Measurements from ENCODE around the gene ZNF787.
"Not testable (repeated sequence)": the region's sequence is repeated elsewhere in the genome, so short reads cannot be mapped to it uniquely, and the experiment has no call there.

Gene ZNF787

GRCh38 chr19:56110515-56111448, 10.3 kb downstream of the ZNF787 start:
- Mint-ChIP-seq H3K9me3 (no peaks in the 10 kb centered on the region), H3K27me3 (no peaks in the 10 kb centered on the region), H3K4me3 (peak overlapping the region; percentile 80 to 87), H3K27ac (peak overlapping the region; percentile 88), H3K36me3 (peaks cover 27 to 48% of the 10 kb centered on the region in 2 donors), H3K4me1 (peaks cover 72 to 97% of the 10 kb centered on the region in 2 donors)
- no peak for DNase-seq
- peak in 1 of 2 donors; percentile 19 for ATAC-seq (replicated peaks)

DNA sequence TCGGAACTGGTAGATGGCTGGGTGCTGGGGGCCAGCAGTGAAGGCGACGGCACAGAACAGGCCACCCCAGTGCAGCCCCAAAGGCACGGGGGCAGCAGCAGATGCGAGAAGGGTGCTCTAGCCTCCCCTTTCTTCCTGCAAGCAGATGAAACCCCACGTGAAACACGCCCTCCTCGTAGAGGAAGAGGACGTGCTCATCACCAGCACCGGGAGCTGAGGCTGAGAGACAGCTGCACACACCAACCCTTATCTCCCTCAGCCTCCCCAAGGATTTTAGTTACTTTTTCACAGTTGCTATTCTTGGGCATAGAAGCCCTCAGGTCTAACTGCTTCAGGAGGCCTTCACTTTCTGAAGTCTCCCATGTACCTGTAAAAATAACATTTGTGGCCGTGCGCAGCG, 11.9 kb downstream of the ZNF787 start:
- no peaks in the 10 kb centered on the region for H3K9me3 Mint-ChIP-seq
- H3K36me3 Mint-ChIP-seq = peaks cover 22 to 41% of the 10 kb centered on the region in 2 donors
- peak overlapping the region; percentile 9 for H3K27ac Mint-ChIP-seq
- H3K4me1 Mint-ChIP-seq = peaks cover 72 to 96% of the 10 kb centered on the region in 2 donors
- H3K27me3 Mint-ChIP-seq = no peaks in the 10 kb centered on the region
- no peak for ATAC-seq (replicated peaks)
- no peak for DNase-seq
- H3K4me3 Mint-ChIP-seq = peak overlapping the region in 1 of 2 donors; percentile 36

GRCh38 chr19:56108447-56109195, 12.5 kb downstream of the ZNF787 start:
- H3K9me3 Mint-ChIP-seq = no peaks in the 10 kb centered on the region

DNA sequence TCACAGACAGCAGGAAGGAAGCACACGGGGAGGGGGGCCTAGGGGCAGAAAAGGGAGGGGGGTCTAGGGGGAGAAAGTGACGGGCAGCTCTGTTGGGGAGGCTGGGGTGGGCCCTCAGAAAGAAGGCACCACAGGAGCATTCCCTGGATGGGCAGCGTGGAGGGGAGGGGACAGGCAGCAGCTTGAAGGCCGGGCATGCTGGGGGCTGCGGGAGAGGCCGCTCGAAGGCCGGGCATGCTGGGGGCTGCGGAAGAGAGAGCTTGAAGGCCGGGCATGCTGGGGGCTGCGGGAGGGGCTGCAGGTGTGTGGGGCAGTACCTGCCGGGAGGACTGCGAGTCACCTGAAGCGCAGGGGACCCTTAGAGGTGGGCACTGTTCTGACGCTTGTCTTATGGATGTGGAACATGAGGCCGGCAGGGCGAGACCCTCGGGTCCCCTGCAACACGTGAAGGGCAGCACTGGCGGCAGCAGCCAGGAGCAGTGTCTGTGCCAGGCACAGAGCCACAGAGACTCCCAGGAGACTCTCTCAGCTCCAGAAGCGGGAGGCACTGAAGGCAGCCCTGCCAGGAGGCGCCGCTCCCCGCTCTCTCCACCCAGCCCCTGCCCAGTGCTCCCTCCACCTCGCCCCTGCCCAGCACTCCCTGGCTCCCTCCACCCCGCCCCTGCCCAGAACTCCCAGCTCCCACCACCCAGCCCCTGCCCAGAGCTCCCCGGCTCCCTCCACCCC, 13.3 kb downstream of the ZNF787 start:
- Mint-ChIP-seq H3K9me3 (no peaks in the 10 kb centered on the region), H3K4me3 (peak overlapping the region in 1 of 2 donors; percentile 44), H3K4me1 (peaks cover 62 to 87% of the 10 kb centered on the region in 2 donors), H3K27me3 (no peaks in the 10 kb centered on the region), H3K36me3 (peaks cover 18 to 31% of the 10 kb centered on the region in 2 donors), H3K27ac (peak overlapping the region; percentile 20)
- no peak for DNase-seq
- ATAC-seq (replicated peaks) = no peak

More at GRCh38 chr19:56108447-56109195, 12.5 kb downstream of the ZNF787 start:
- Mint-ChIP-seq H3K4me3 (peak overlapping the region; percentile 41 to 67), H3K36me3 (peaks cover 22 to 37% of the 10 kb centered on the region in 2 donors), H3K27ac (peak overlapping the region; percentile 73), H3K4me1 (peaks cover 67 to 90% of the 10 kb centered on the region in 2 donors), H3K27me3 (no peaks in the 10 kb centered on the region)
- ATAC-seq (replicated peaks) (no peak), DNase-seq (no peak)

GRCh38 chr19:56106993-56107392, 14.1 kb downstream of the ZNF787 start:
- H3K27me3 Mint-ChIP-seq = no peaks in the 10 kb centered on the region
- DNase-seq = no peak
- ATAC-seq (replicated peaks) = no peak
- peaks cover 60 to 84% of the 10 kb centered on the region in 2 donors for H3K4me1 Mint-ChIP-seq
- peaks cover 18 to 29% of the 10 kb centered on the region in 2 donors for H3K36me3 Mint-ChIP-seq
- peak overlapping the region; percentile 82 for H3K27ac Mint-ChIP-seq
- peak overlapping the region in 1 of 2 donors; percentile 80 for H3K4me3 Mint-ChIP-seq
- no peaks in the 10 kb centered on the region for H3K9me3 Mint-ChIP-seq

DNA sequence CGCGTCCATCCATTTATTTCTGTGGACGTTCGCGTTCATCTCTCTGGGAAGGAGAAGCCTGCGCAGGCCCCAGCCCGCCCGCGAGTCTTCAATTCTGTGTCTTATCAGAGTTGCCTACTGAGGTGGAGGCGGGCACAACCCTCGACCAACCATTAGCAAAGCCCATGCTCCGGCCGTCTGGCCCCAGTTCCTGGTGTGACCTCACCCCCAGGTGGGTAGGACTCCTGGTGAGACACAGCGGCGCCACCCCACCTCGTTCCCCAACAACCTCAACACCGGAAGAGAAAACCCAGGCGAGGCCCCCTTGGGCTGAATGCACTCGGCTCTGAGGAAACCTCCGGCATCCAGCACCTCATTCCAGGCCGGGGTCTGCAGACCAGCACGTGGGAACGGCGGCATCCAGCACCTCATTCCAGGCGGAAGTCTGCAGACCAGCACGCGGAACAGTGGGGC, 14.7 kb downstream of the ZNF787 start:
- no peak for ATAC-seq (replicated peaks)
- no peaks in the 10 kb centered on the region for H3K27me3 Mint-ChIP-seq
- peaks cover 56 to 78% of the 10 kb centered on the region in 2 donors for H3K4me1 Mint-ChIP-seq
- H3K9me3 Mint-ChIP-seq = no peaks in the 10 kb centered on the region
- DNase-seq = no peak
- peak overlapping the region; percentile 74 to 80 for H3K4me3 Mint-ChIP-seq
- peak overlapping the region; percentile 82 for H3K27ac Mint-ChIP-seq
- peaks cover 21 to 35% of the 10 kb centered on the region in 2 donors for H3K36me3 Mint-ChIP-seq

DNA sequence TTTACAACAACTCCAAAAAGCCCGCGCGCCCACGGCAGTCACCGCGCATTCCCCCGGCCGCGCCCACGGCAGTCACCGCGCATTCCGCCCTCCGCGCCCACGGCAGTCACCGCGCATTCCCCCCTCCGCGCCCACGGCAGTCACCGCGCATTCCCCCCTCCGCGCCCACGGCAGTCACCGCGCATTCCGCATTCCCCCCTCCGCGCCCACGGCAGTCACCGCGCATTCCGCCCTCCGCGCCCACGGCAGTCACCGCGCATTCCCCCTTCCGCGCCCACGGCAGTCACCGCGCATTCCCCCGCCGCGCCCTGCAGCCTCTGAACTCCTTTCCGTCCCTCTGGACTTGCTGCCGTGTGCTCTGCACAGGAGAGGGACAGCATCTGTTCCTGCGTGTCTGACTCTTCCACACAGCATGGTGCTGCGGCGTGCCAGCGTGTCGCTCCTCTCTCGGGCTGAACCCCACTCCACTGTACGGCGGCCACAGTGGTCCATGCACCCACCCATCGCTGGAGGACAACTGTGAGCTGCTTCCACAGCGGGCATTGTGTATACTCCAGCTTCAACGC, 15.2 kb downstream of the ZNF787 start:
- H3K27me3 Mint-ChIP-seq; ATAC-seq (replicated peaks); H3K9me3 Mint-ChIP-seq; DNase-seq: not testable (repeated sequence)
- Mint-ChIP-seq H3K4me3 (peak overlapping the region; percentile 74 to 80), H3K36me3 (peaks cover 26 to 40% of the 10 kb centered on the region in 2 donors), H3K4me1 (peaks cover 52 to 73% of the 10 kb centered on the region in 2 donors), H3K27ac (peak overlapping the region; percentile 82)

DNA sequence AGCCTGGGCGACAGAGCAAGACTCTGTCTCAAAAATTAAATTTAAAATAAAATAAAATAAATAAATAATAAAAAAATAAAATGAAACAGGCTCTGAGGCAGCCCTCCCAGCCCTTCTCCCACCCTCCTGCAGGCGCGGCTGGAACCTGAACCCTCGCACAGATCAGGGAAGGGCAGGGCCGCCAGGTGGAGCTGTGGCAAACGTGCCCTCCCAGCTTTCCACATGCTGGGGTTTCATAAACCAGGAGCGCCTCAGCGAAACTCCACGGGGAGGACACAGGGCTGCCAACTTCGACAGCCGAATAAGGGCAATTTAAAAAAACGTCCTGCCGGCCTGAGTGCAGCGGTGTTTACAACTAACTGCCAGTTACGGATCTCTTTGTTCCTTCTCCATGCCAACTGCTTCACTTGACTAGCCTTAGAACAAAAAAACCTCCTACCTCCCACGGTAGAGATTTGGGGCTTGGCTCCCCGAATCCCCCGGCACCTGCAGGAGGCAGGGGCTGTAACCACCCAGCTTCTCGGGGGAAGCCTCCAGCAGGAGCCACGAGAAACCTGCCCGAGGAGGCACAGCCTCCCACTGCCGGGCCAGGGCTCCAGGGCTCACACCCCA, 15.9 kb downstream of the ZNF787 start:
- Mint-ChIP-seq H3K27ac (peak overlapping the region; percentile 92), H3K27me3 (no peaks in the 10 kb centered on the region), H3K4me3 (peak overlapping the region; percentile 70 to 71), H3K36me3 (peaks cover 30 to 47% of the 10 kb centered on the region in 2 donors), H3K4me1 (peaks cover 46 to 66% of the 10 kb centered on the region in 2 donors), H3K9me3 (no peaks in the 10 kb centered on the region)
- ATAC-seq (replicated peaks) = peak; percentile 77 to 78
- peak; percentile 22 for DNase-seq

GRCh38 chr19:56104423-56104822, 16.7 kb downstream of the ZNF787 start:
- ATAC-seq (replicated peaks) (no peak), DNase-seq (no peak)
- Mint-ChIP-seq H3K36me3 (peaks cover 36 to 53% of the 10 kb centered on the region in 2 donors), H3K4me1 (peaks cover 48 to 61% of the 10 kb centered on the region in 2 donors), H3K27ac (peak overlapping the region; percentile 42), H3K27me3 (no peaks in the 10 kb centered on the region), H3K9me3 (no peaks in the 10 kb centered on the region), H3K4me3 (no peak overlapping the region)

DNA sequence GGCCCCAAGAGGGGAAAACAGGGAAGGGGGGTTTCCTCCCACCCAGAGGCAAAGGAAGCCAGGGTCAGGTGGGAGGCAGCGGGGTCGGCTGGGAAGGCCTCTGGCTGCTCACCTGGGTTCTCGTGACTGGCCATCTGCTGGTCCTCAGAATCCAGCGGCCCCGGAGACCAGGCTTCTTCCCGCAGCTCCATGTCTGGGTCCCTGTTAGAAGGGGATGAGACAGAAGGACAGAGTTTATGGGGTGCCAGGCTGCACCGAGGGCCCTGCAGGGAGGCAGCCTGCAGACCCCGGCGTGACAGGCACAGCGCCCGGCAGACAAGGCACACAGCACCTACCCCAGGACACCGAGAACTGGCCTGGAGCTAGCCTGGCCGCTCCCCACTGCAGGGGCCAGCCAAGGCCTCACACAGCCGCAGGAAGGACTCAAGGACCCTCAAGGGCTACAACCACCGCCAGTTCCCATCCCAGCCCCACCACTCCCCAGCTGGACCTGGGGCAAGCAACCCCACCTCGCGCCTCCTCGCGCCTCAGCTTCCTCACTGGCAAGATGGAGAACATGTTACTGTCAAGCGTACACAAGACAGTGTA, 18.0 kb downstream of the ZNF787 start:
- H3K9me3 Mint-ChIP-seq = no peaks in the 10 kb centered on the region
- H3K27ac Mint-ChIP-seq = peak overlapping the region; percentile 20

GRCh38 chr19:56101746-56102535, 19.2 kb downstream of the ZNF787 start:
- Mint-ChIP-seq H3K36me3 (peaks cover 36 to 49% of the 10 kb centered on the region in 2 donors), H3K27ac (peak overlapping the region; percentile 59)
- DNase-seq = no peak

More for the DNA sequence above, 18.0 kb downstream of the ZNF787 start:
- no peak for DNase-seq
- ATAC-seq (replicated peaks) = no peak
- peaks cover 37 to 48% of the 10 kb centered on the region in 2 donors for H3K4me1 Mint-ChIP-seq
- H3K4me3 Mint-ChIP-seq = no peak overlapping the region
- H3K27me3 Mint-ChIP-seq = no peaks in the 10 kb centered on the region
- H3K36me3 Mint-ChIP-seq = peaks cover 40 to 54% of the 10 kb centered on the region in 2 donors

DNA sequence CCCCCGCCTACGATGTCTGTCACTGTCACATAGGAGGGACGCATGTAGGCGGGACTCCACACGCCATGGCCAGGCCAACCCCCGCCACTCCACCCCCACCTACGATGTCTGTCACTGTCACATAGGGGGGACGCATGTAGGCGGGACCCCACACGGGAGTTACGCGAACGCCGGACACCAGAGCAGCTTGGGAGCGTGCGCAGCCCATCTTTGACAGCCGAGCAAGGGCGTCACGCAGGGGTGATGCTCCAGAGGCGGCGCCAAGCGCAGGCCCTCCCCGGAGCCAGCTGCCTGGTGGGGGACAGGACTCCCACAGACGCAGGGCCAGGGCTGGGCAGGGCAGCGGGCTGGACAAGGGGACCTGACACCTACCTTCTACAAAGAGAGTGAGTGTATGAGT, 20.0 kb downstream of the ZNF787 start:
- H3K4me3 Mint-ChIP-seq = no peak overlapping the region
- peaks cover 27 to 40% of the 10 kb centered on the region in 2 donors for H3K36me3 Mint-ChIP-seq
- ATAC-seq (replicated peaks) = no peak
- H3K9me3 Mint-ChIP-seq = no peaks in the 10 kb centered on the region
- H3K27ac Mint-ChIP-seq = peak overlapping the region; percentile 37
- no peak for DNase-seq
- peaks cover 24 to 28% of the 10 kb centered on the region in 2 donors for H3K4me1 Mint-ChIP-seq
- no peaks in the 10 kb centered on the region for H3K27me3 Mint-ChIP-seq

More at GRCh38 chr19:56101746-56102535, 19.2 kb downstream of the ZNF787 start:
- no peaks in the 10 kb centered on the region for H3K9me3 Mint-ChIP-seq
- no peaks in the 10 kb centered on the region for H3K27me3 Mint-ChIP-seq
- peaks cover 32 to 36% of the 10 kb centered on the region in 2 donors for H3K4me1 Mint-ChIP-seq
- no peak for ATAC-seq (replicated peaks)
- H3K4me3 Mint-ChIP-seq = no peak overlapping the region
